Measurements from ENCODE around the gene LRRC10B. TPM values are rescaled to one million over a fixed set of nuclear protein-coding genes. Genes with fewer than 3 reads are reported as not detected.

The LRRC10B gene
- total and polyA plus RNA-seq, 7 donors: 0.71 to 4.4 (median 1.1) TPM; not detected in 2

DNA sequence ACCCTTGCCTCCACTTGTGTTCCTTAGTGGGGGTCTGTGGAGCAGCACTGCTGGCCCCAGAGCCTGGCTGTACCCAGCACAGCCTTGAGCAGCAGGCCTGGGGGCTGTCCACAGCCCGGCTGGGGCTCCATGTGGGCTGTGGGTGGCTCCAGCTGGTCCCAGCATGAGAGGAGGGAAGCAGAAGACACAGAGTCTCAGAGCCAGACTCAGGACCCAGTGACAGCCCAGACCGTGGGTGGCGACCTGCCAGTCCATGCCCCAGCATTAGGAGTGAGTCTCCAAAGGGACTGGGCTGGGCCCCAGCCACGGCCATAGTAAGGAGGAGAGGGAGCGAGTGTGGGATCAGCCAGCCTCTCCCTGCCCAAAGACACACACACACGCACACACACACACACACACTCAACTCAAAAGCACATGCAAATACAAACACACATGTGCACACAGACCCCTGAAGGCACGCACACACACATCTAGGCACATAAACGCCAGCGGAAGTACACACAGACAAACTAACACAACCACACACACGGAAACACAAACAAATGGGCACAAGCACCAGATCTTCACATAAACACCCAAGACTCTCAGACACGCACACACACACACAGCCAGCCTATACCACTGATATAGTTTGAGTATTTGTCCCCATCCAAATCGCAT, 16.7 kb upstream of the LRRC10B start:
- H3K4me1 ChIP-seq: peaks cover 0 to 32% (median 27%) of the 10 kb centered on the region in 4 donors
- TF ChIP-seq POLR2AphosphoS5 (IDR thresholded peaks at IDR 0.05) (no peak), EP300 (IDR thresholded peaks at IDR 0.05) (no peak), POLR2A (IDR thresholded peaks at IDR 0.05) (no peak)
- TF ChIP-seq, protein P1, sequence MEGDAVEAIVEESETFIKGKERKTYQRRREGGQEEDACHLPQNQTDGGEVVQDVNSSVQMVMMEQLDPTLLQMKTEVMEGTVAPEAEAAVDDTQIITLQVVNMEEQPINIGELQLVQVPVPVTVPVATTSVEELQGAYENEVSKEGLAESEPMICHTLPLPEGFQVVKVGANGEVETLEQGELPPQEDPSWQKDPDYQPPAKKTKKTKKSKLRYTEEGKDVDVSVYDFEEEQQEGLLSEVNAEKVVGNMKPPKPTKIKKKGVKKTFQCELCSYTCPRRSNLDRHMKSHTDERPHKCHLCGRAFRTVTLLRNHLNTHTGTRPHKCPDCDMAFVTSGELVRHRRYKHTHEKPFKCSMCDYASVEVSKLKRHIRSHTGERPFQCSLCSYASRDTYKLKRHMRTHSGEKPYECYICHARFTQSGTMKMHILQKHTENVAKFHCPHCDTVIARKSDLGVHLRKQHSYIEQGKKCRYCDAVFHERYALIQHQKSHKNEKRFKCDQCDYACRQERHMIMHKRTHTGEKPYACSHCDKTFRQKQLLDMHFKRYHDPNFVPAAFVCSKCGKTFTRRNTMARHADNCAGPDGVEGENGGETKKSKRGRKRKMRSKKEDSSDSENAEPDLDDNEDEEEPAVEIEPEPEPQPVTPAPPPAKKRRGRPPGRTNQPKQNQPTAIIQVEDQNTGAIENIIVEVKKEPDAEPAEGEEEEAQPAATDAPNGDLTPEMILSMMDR (IDR thresholded peaks at IDR 0.05): no peak
- no peaks in the 10 kb centered on the region for H3K27me3 ChIP-seq
- H3K36me3 ChIP-seq: no peaks in the 10 kb centered on the region
- H3K4me3 ChIP-seq: no peak overlapping the region
- no peak overlapping the region for H3K27ac ChIP-seq
- no peaks in the 10 kb centered on the region for H3K9me3 ChIP-seq
- WGBS, 2 donors: 86% methylated on average over 12 of the region's 12 CpGs
- DNase-seq: no peak
- intact Hi-C loops (cut with DNase I): no loop called here

DNA sequence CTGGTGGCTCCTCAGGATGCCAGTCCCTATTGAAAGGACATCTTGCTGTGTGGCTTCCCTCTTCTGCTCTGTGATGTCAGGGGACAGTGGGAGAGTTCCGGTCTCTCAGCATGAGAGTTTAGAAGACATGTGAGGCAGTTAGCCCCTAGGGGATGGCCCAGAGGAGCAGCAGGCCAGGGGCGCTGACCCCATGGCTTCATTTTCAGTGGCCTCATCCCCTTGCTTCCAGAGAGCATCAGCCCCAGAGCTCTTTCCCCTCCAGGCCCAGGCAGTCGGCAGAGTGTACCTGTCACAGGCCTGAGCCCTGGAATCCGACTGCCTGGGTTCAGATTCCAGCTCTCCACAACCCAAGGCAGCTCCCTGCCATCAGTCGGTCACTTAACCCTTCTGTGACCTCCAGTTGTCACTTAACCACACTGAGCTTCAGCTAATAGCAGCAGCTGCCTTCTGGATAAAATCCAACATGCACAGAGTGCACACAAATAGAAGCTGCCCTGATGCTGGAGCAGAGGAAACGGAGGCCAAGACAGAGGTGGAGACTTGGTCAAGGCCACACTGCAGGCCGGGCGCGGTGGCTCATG, 14.1 kb upstream of the LRRC10B start:
- WGBS, 2 donors: 65 to 79% methylated on average over 9 of the region's 9 CpGs
- no peak overlapping the region for H3K27ac ChIP-seq

DNA sequence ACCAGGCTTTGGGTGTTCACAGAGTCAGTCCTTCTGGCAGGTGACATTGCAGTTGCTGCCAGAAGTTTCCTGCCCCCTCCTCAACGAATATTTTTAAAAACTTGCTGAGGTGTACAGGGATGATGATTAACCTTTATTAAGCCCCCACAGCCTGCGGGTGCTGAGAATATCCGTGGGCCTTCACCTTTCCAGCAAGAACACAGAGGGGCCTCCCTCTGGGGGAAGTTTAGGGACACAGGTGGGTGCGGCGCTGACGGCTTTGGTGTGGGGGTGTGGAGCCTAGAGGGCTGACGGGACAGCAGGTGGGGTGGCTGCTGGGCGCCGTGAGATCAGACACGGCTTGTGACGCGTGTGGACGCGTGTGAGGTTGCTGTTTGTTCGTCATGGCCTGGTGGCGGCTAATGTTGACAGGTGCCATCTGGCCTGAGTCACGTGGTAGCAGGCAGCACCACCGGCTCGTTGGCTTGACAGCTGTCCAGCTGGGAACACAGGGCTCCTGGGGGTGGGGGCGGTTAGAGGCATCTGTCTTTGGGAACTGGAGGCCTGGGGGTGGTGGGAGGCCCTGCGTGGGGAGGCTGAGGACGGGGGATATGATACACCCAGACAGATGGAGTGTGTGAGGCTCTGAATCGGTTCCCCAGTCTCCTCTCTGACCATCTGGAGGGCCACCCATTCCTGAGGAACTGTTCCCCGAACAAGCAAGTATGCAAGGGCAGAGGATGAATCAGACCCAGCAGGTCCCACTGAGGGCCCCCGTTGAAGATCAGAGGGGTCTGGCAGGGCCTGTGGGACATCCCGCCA, 12.5 kb upstream of the LRRC10B start:
- H3K4me3 ChIP-seq: no peak overlapping the region
- TF ChIP-seq, protein P1 (IDR thresholded peaks at IDR 0.05): no peak
- TF ChIP-seq EP300 (IDR thresholded peaks at IDR 0.05) (no peak), POLR2A (IDR thresholded peaks at IDR 0.05) (no peak), POLR2AphosphoS5 (IDR thresholded peaks at IDR 0.05) (no peak)
- H3K9me3 ChIP-seq: no peaks in the 10 kb centered on the region
- no peaks in the 10 kb centered on the region for H3K27me3 ChIP-seq
- no peak for DNase-seq
- no peak overlapping the region for H3K27ac ChIP-seq
- 62 to 73% methylated on average over 26 of the region's 26 CpGs for WGBS, 2 donors
- no peaks in the 10 kb centered on the region for H3K36me3 ChIP-seq
- H3K4me1 ChIP-seq: peaks cover 0 to 4% (median under 1%) of the 10 kb centered on the region in 4 donors
- intact Hi-C loops (cut with DNase I): no loop called here

More for the DNA sequence above, 14.1 kb upstream of the LRRC10B start:
- Histone ChIP-seq H3K9me3 (no peaks in the 10 kb centered on the region), H3K4me1 (peaks cover 0 to 19% (median 16%) of the 10 kb centered on the region in 4 donors), H3K36me3 (no peaks in the 10 kb centered on the region), H3K27me3 (no peaks in the 10 kb centered on the region), H3K4me3 (no peak overlapping the region)
- TF ChIP-seq, protein P1 (IDR thresholded peaks at IDR 0.05): no peak
- intact Hi-C loops (cut with DNase I): no loop called here
- no peak for DNase-seq

DNA sequence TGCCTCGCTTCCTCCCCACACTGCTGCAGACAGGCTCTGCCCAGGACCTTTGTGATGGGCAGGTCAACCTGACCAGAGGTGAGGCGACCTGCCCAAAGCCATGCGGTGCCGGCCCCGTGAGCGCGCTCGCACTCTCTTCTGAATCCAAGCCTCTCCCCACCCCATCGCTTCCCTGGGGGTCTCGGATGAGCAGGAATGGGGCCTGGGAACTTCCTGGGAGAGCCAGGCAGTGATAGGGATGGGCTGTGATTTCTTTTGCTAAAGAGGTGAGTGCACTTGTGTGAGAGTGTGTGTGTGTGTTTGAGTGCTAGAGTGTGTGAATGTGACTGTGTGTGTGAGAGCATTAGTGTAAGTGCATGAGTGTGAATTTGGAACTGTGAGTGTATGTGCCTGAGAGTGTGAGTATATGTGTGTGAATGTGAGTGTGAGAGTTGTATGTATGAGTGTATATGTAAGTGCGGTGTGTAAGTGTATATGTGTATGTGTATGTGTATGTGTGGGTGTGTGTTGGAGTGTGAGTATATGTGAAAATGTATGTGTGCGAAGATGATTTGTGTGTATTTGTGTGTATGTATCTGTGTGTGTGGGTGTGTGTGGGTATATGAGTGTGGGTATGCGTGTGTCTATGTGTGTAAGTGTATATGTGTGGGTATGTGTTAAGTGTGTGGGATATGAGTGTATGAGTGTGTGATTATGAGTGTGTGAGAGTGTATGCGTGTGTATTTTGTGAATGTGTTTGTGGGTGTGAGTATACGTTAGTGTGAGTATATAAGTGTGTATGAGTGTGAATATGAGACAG, 11.7 kb upstream of the LRRC10B start:
- no peaks in the 10 kb centered on the region for H3K27me3 ChIP-seq
- no peak for TF ChIP-seq POLR2AphosphoS5 (IDR thresholded peaks at IDR 0.05)
- no peak for TF ChIP-seq POLR2A (IDR thresholded peaks at IDR 0.05)
- no peak for TF ChIP-seq EP300 (IDR thresholded peaks at IDR 0.05)
- TF ChIP-seq, protein P1 (IDR thresholded peaks at IDR 0.05): no peak
- H3K27ac ChIP-seq: no peak overlapping the region
- no peak overlapping the region for H3K4me3 ChIP-seq
- no peaks in the 10 kb centered on the region for H3K36me3 ChIP-seq
- intact Hi-C loops (cut with DNase I): no loop called here
- no peaks in the 10 kb centered on the region for H3K9me3 ChIP-seq
- WGBS, 2 donors: 95 to 96% methylated on average over 15 of the region's 15 CpGs
- no peak for DNase-seq
- H3K4me1 ChIP-seq: no peaks in the 10 kb centered on the region

Data from sigmoid colon (tissue), 7 donors.